HuH-7.5 (cell line): Measurements from ENCODE around the gene PM20D1.
"Not testable (repeated sequence)": the region's sequence is repeated elsewhere in the genome, so short reads cannot be mapped to it uniquely, and the experiment has no call there.

Source experiments
- DNase-seq: peaks from one replicate; pipeline ENCODE4 v3.0.0; 2011; ENCODE audit warnings: low spot score

PM20D1 gene

DNA sequence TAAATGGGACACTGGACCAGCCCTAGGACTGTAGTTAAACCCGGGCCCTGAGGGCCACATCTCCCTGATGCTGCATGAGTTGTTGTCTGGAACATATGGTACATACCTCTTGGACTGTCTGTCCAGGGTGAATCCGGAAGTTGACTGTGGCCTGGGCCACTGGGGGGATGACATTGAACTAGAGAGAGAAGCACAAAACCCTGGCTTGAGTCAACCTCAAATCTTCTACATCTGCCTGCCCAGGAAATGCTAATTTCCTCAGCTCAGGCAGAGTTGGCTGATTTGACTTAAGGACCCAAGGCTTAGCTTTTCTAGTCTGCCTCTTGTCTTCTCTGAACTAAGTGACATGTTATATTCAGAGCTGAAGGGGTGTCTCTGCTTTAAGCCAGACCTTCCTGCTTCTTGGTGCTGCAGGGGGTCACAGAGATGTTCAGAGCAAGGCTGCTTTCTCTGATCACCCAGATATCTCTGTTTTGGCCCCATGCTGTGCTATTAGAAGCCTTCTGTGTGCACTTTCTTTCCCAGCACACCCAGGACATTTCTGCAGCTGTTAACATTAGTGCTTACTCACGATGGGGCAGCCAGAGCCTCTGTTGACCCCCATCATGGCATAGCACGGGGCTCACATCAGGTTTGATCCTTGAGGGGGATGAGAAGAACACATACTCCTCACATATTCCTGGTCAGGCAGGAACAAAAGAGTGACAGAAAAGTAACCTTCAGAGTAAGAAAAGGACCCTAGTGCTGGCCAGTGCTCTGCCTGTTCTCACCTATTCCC is 9.6 kb downstream of the PM20D1 start:
- DNase-seq = no peak

GRCh38 chr1:205837382-205837970 is 12.5 kb downstream of the PM20D1 start:
- DNase-seq = no peak

GRCh38 chr1:205834751-205835150 is 15.2 kb downstream of the PM20D1 start:
- DNase-seq = no peak

DNA sequence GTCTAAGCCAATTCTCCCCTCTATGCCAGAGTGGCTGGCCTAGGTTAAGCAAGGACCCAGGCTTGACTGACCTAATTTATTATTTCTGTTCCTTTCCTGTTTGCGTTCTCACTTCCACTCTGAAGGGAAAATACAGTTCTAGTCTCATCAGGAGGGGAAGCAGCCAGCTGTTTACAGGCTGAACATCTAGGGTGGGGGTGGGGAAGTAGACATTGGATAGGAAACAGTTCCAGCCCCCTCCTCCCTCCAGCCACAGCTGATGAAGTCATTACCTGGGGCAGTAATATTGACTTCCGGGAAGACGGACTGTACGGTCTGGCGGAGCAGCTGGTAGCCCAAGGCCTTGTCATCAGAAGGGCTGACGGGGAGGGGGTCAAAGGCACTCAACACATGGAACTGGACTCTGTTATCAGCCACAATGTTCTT is 17.6 kb downstream of the PM20D1 start:
- no peak for DNase-seq

DNA sequence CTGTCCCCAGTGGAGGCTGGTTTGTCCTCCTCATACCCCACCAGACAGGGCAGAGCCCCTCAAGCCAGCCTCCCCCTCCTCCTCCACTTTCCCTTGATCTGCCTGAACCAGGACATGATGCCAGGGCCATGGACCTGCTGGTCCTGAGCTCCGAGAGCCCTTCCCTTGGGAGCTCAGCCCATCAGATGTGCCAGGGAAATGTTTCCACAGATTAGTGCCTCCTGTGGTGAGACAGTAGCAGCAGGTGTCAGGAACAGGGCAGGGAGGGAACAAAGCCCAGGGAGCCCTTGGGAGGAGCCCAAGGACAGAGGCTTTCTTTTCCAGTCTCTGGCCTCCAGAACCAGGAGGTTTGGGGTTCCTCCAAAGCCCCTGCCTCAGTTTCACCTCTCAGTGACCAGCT is 22.3 kb downstream of the PM20D1 start:
- no peak for DNase-seq

DNA sequence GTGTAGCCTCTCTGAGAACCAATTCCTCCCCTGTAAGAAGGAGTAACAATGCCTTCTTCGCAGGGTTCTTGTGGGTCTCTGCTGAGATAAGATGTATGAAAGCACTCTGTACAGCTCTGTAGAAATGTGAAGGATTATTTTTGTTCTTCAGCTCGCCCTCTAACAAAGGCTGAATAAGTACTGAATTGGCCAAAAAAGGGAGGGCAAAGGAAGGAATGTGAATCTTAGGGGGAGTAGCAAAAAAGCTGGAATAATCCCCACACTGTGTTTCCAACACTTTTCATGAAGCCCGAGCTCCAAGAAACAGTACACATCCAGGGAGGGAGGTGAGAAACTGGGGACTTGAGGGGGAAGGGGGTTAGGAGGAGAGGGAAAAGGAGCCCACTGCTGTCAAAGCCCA is 22.9 kb downstream of the PM20D1 start:
- DNase-seq = no peak

- no peak for DNase-seq
These were observed 23.7 kb downstream of the PM20D1 start for GRCh38 chr1:205826016-205826806.

DNA sequence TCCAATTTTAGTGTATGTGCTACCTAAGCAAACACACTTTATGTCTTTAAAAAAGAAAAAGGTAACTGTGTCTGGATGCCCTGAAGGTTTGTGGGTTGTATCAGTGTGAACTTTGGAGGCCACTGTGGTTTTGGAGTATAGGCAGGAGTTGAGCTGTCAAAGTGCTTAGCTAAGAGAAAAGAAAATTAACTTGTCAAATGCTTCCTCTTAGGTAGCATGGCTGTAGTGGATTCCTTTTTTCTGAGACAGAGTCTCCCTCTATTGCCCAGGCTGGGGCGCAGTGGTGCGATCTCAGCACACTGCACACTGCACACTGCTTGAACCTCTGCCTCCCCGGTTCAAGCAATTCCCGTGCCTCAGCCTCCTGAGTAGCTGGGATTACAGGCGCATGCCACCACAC is 25.8 kb downstream of the PM20D1 start:
- DNase-seq = no peak

GRCh38 chr1:205823260-205823659 is 26.7 kb downstream of the PM20D1 start:
- DNase-seq = not testable (repeated sequence)

- no peak for DNase-seq
These were observed 27.5 kb downstream of the PM20D1 start for GRCh38 chr1:205822397-205822796.

DNA sequence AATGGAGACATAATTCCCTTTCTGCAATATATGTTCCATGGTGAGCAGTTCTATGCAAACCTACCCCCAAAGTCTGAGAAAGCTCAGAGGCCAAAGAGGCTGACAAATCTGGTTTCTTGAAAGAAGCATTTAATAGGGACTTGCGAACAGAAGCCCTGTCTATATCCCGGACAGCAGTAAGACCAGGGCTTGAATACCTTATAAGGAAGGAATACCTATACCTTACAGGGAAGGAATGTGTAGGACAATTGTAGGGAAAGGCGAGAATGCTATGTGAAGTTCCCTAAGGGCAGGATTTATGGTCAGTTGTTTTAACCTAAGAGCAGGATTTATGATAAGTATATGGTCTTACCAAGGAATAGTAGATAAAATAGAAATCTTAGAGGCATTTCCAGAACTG is 31.9 kb downstream of the PM20D1 start:
- no peak for DNase-seq

DNA sequence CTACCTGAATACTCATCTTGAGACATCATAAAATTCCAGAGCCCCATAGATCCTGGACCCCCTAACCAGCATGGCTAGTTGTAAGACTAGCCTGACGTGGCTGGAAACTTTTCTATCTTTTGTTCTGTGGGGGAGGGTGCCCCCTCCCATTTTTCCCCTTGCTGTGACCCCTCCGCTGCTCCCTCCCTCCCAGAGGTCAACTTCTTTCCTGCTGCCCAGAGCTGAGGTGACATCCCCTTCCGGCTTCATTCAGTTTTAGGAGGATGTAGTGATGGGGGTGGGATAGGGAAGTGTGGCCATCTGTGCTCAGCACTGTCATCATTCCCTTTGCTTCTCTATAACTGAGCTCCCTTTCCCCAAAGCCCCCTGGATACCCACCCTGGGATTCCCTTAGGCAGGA is 32.6 kb downstream of the PM20D1 start:
- DNase-seq = no peak

DNA sequence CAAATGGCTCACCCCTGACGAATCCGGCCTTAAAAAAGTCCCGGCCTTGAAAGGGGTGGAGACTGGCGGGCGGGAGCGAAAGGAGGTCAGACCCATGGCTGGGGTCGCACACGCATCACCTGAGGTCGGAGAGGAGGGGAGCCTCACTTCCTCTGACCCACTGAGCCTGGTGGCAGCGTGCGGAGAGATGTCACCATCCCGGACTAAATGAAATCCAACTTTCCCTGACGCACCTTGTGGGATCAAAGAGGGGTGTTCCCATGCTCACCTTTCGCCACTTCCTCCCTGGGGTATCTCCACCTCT is 36.2 kb downstream of the PM20D1 start:
- no peak for DNase-seq

GRCh38 chr1:205812878-205813754 is 36.8 kb downstream of the PM20D1 start, which contains the start of gene SLC41A1:
Gene SLC41A1 (minus strand): TSS chr1:205813198. CDS start chr1:205810441, 2,757 bp downstream.
- DNase-seq = peak; percentile 91

DNA sequence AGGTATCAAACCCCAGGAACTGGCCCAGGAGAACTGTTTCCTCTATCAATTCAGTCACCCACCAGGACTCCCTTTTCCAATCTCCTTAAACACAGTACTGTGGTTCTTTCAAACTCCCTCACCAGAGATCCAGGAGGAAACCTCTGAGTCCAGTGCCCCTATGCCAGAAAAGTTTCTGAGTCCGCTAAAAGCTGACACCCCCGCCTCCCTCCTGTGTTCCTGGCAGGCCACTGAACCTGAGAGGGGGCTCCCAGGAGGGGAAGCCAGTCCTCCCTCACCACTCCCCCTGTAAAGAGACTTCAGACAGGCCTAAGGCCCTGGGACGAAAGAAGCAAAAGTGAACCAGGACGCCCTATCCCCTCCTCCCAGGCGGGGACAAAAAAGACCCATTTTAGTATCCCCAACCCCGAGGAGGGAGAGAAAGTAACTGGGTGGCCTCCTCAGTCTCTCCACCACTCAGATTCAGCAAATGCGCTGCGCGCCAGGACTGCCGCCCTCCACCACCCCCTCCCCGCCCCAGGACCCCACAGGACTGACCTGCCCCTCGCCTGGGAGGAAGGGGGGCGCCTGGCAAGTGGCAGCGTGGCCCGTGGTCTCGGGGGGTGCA is 37.6 kb downstream of the PM20D1 start:
- DNase-seq = peak; percentile 27

DNA sequence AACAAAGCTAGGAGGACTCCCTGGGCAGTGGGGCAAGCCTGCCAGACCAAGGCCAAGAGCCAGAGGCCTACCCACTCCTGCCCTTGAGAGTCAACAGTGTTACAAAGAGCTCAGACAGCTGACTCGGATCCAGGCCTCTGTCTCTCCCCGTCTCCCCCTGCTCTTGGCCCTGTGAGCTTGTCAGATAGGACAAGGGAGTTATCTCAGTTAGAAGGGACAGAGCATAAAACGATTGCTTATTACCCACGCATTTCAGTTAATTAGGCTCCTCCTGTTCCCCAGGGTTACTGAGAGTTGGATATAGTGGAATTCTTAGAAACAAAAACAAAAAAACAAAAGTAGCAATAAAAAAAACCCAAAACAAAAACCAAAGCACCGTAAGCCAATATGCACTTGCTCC is 38.3 kb downstream of the PM20D1 start:
- no peak for DNase-seq

DNA sequence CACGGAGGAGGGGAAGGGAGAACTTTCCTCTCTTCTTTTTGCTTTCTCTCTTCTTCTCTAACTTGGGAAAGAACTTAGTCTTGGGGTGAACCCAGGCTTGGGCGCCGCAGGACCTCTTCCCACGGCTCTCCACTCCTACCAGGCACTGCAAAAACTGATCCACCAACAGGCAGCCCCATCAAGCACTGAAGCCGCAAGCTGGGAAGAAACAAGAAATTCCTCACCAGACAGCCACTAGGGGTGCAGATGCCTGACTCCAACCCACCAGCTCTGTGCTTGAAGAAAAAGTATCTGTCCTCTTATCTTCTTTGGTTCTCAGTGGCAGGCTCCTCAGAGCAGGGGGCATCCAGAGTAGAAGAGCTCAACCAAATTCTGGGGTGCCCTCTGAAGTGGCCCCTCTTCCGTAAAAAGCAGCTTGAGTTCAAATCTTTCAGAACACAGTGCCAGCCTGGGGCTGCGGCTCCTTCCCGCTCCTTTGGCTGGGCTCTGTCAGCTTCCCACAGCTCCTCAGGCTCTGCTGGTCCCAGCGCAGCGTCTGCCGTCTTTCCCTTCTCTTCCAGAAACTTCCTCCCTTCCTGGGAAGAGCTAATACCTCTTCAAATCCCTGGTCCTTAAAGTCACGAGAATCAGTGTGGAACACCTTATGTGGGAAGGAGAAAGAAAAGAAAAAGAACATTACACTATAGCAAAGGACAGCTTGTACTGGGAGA is 39.3 kb downstream of the PM20D1 start:
- DNase-seq = no peak

DNA sequence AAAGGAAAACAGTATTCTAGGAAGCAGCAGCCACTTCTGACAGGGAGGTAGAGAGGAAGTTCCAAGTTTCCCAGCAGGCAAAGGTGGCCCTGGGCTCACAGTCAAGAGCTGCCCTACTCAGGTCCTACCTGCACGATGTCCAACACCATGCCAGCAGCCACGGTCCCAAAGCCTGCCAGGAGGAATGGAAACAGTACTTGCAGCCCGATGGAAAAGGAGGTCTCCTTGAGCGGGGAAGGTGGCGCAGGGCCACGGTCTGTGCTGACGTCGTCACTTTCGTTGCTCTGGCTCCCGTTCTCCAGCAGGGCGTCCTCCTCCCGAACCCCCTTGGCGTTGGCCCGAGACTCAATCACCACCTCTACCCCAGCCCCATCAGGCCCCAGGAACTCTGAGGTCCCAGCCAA is 40.0 kb downstream of the PM20D1 start:
- no peak for DNase-seq

- DNase-seq = no peak
These were observed 40.5 kb downstream of the PM20D1 start for GRCh38 chr1:205809469-205809868.

DNA sequence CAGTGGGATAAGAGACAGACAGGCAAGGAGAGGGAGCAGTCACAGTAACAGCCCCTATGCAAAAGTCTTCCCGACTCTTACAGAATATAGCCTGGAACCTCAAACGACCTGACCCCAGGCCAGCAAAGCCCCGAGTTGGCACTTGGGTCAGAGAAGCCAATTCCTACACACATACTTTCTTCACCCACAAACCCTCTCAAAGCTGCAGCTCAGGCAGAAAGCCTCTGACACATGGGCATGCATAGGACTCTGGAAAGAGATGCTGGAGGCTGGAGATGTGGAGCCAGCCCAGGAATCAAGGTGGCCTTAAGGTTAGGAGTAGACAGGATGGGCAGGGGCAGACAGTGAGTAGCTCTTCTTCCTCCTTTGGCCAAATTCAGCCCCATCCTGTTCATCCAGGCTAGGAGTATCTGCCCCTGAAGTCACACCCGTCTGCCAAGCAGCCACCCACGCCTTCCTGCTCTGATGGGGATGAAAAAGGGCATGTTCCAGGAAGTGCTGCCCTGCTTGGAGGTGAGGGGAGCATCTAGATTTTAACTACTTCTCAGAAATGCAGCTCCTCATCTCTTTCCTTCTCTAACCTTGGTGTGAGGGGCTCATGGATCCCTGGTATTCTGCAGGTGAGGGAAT is 44.7 kb downstream of the PM20D1 start:
- no peak for DNase-seq

- DNase-seq = no peak
These were observed 45.3 kb downstream of the PM20D1 start for GRCh38 chr1:205804605-205805004.
